HuH-7.5 (cell line): ENCODE data around the gene DAPK1.

Experiments
- DNase-seq: peaks from one replicate; pipeline ENCODE4 v3.0.0; 2011; ENCODE audit warnings: low spot score

The DAPK1 gene

DNA sequence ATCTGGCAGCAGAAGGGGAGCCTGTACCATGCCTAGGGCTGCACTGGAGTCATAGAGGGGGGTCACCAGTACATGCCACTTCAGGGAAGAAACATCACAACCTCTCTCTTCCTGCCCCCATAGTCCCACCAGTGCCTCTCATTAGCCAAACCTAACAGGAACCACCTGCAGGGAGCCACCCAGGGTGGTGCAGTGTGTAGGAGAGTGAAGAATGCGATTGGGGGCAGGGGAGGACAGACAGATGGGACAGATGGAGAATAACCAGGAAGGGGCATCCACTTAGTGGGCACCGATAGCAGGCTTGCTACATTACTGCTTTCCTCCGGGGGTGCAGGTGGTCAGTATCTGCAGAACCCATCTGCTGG is 19.2 kb downstream of the DAPK1 start:
- no peak for DNase-seq

- no peak for DNase-seq
These were observed 20.1 kb downstream of the DAPK1 start for GRCh38 chr9:87517732-87518131.

DNA sequence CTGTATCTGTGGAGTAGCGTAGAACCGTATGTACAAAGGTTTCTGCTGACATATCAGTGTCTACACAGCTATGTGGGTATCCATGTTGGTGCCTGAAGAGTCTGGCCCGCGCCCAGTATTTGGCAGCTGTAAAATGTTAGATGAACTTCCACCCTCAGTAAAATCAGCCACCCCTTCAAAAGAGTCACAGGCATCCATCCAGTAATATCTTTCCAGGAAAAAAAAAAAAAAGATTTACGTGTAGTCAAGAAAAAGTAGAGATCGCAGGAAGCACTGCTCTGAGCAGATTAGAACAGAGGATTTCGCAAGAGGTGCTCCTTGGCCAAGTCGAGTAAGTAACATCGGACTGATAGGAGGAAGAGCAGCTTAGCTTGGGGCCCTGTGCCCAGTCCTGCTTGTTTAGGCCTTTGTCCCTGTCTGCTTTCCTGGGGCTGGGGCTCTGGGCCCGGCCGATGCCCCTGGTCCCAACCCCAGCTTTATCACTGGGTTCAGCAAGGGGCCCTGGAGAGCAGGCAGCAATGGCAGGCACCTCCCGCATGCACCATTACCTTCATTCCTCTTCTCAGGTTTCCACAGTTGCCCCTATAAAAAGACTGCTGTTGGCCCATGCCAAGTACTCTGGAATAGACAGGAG is 21.2 kb downstream of the DAPK1 start:
- no peak for DNase-seq

GRCh38 chr9:87519461-87519860 is 21.8 kb downstream of the DAPK1 start:
- DNase-seq, result no peak

DNA sequence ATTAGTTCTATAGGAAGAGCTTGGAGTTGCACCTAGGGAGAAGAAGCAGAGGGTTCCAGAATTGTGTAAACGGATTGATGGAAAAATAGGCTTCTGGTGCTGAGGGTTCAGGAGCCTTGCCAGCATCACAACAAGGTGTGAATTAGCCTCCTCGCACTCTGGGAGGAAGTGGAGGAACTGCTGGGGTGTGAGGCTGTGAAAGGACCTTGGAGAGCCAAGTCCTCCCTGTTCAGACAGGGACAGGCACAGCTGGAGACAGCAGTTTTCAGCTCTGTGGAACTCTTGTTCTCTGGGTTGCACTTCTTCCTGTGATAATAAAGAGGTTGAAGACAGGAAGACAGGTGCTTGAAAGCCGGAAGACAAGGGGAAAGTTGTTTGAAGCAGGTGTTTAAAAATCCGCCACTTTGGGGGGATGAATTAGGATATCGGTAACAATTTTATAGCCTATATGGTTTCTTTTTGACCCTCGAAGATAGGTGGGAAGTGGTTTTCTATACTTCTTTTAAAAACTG is 22.6 kb downstream of the DAPK1 start:
- no peak for DNase-seq

DNA sequence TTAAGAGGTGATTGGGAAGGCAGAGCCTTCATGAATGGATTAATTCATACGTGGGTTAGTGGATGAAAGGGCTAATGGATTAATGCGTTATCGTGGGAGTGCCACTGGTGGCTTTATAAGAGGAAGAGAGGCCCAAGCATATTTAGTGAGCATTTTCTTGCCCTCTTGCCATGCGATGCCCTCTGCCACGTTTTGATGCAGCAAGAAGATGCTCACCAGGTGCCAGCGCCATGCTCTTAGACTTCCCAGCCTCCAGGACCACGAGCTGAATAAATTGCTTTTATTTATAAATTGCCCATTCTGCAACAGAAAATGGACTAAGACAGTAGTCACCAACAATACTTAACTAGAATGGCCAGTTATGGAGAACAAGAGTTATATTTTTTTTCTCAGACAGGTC is 24.2 kb downstream of the DAPK1 start:
- no peak for DNase-seq

DNA sequence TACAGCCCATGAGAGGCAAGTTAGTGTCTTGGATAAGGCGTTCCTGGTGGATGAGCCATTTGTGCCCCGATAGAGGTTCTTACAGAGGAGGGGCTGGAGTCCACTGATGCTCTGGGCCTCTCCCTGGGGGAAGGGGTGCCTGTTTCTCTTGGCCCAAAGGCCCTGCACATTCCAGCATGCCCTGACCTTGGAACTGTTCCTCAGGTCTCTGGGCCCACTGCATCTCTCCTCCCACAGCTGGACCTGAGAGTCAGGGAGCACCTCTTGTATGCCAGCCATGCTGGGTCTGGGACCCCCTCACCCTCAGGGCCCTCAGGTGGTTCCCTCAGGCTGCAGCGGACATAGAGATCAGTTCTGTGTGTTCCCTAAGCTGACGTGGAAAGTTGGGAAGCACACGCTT is 26.4 kb downstream of the DAPK1 start:
- DNase-seq, result no peak

- no peak for DNase-seq
These were observed 28.1 kb downstream of the DAPK1 start for GRCh38 chr9:87525546-87526303.

GRCh38 chr9:87527211-87527916 is 29.7 kb downstream of the DAPK1 start:
- DNase-seq, result no peak

DNA sequence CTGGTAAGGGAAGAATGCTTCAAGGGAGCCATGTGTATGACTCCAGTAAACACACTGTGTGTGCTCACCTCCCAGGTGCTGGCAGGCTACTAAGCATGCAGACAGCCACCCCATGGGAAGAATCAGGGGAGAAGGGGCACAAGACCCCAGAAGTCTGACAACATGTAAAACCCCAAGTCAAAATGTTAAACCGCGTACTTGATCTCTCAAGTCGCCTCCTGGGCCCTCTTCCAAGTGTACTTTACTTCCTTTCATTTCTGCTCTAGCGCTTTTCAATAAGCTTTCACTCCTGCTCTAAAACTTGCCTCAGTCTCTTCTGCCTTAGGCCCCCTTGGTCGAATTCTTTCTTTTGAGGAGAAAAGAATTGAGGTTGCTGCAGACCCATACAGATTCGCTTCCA is 31.3 kb downstream of the DAPK1 start:
- no peak for DNase-seq

GRCh38 chr9:87529671-87530070 is 32.0 kb downstream of the DAPK1 start:
- DNase-seq, result no peak

- DNase-seq, result no peak
These were observed 33.0 kb downstream of the DAPK1 start for GRCh38 chr9:87530716-87531115.

- no peak for DNase-seq
These were observed 34.0 kb downstream of the DAPK1 start for GRCh38 chr9:87531370-87532295.

DNA sequence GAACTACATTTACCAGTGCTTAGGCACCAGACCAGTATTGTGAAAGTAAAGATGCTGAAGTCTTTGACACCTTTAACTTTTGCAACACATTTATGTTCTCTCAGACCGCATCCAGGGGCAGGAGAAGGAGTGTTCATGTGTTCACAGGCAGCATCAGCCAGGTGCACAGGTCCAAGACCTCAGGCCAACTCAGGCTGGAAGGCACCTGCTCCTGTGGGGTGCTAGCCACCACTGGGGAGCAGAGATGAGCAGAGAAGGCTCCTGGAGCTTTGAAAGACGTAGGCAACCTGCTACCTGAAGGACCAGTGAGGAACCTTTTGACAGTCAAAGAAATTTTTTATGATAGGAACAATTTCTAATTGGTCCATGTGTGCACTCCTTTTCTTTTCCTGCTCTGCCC is 35.6 kb downstream of the DAPK1 start:
- DNase-seq, result no peak

GRCh38 chr9:87534036-87534435 is 36.4 kb downstream of the DAPK1 start:
- no peak for DNase-seq

DNA sequence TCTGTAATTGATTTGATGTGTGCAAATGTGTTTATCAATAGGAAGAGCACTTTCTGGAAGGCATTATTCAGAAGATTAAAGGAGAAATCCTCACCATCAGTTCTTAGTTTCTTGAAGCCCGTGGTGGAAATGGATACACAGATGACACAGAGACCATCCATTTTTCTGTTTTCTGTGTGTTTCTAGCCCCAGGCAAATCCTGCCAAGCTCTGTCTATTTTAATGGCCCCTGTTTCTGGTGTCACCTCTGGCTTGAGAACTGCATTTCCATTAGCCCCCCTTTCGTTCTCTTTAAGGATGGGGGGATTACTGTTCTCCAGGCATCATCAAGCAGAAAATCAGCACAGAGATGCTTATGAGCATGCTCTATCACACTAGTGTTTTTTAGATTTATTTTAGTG is 37.3 kb downstream of the DAPK1 start:
- DNase-seq, result no peak

GRCh38 chr9:87535817-87536539 is 38.3 kb downstream of the DAPK1 start:
- no peak for DNase-seq

- DNase-seq, result no peak
These were observed 40.0 kb downstream of the DAPK1 start for GRCh38 chr9:87537625-87538024.

DNA sequence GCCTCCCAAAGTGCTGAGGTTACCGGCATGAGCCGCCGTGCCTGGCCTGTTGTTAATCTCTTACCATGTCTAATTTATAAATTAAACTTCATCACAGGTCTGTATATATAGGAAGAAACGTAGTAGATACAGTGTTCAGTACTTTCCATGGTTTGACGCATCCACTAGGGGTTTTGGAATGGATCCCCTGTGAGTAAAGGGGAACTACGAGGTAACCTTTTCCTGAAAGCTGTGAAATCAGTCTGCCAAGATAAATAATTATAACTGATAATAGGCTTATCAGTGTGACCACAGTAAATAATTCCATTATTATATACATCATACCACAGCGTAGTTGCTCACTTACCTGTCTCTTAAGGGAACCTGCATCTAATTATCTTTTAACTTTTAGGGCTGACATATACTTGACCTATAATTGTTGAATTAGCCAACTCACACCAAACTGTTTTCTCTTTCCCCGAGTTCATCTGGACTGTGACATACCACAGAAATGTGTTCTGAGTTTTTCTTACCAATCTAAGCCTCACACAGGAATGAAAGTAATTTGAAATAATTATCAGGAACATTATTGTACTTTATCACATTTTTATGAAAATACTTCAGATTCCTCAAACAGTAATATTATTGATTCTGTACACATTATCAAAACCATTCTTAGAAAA is 42.9 kb downstream of the DAPK1 start:
- no peak for DNase-seq

DNA sequence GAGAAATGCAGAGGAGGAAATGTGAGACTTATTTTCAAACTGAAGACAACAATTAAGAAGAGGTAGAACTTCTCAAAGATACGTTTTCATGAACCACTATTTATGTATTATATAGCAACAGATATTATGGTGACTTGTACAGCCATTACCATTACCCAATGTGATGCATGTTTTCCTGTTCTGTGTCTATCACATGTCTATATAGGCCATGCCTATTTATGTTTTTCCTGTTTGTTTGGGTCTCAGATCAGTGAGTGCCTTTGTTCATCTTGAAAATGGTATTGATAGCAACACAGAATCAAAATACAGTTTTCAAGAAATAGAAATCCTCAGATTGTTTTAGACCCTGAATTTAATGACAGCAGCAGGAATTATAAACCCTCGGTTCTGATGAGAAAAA is 44.0 kb downstream of the DAPK1 start:
- DNase-seq, result no peak

- no peak for DNase-seq
These were observed 44.5 kb downstream of the DAPK1 start for GRCh38 chr9:87542141-87542540.
